SK-N-SH (cell line): ENCODE measurements around the gene MYBBP1A. TPM values are rescaled to one million over a fixed set of nuclear protein-coding genes. Genes with fewer than 3 reads are reported as not detected.

ENCODE experiments used
- CTCF ChIA-PET: fragments of 300-600, 350-600 bp; formaldehyde crosslinking; extraction: SDS; loops from one replicate; lab custom pipeline; 2021; lab: Yijun Ruan, JAX
- POLR2A ChIA-PET: fragments of 350-600 bp; sonication (Branson Sonifier 250); formaldehyde crosslinking; extraction: SDS; loops from one replicate; lab custom pipeline; 2020; ENCODE audit warnings: antibody characterized with exemption, inconsistent platforms; lab: Yijun Ruan, JAX
- DNase-seq: peaks from one replicate; pipeline ENCODE4 v3.0.0; 2012
- H2AFZ ChIP-seq: fragments of 200-600 bp; sonication (generic); 2 replicates; pipeline ENCODE4 v1.8.1; 2016; ENCODE audit warnings: antibody characterized with exemption, mild to moderate bottlenecking, low read depth
- H3F3A ChIP-seq: fragments of 200-600 bp; sonication (generic); replicated peaks from 2 replicates; pipeline ENCODE3; 2016; ENCODE audit warnings: antibody characterized with exemption, mild to moderate bottlenecking; ENCODE audit not compliant: insufficient read depth
- H3K27ac ChIP-seq, 2 experiments: fragments of 200-500 bp in 1 of 2; fragments of 200-600 bp in 1 of 2; sonication (Bioruptor generic) in 1 of 2; sonication (generic), shearing (Covaris generic) in 1 of 2; 2 replicates each; pipeline versions ENCODE4 v1.5.1 to v1.6.1; 2014 to 2016; ENCODE audit warnings: low read depth in 2 of 2, inconsistent platforms in 1 of 2, low read length in 1 of 2, mild to moderate bottlenecking in 1 of 2, mixed read lengths in 1 of 2
- H3K27me3 ChIP-seq: fragments of 200-600 bp; sonication (generic), shearing (Covaris generic); 2 replicates; pipeline ENCODE4 v1.6.1; 2016; ENCODE audit warnings: mixed run types; ENCODE audit not compliant: insufficient read depth
- H3K36me3 ChIP-seq, 2 experiments: fragments of 200-500 bp in 1 of 2; fragments of 200-600 bp in 1 of 2; sonication (Bioruptor generic) in 1 of 2; sonication (generic) in 1 of 2; replicated peaks in 1 of 2; 2 replicates each; pipeline versions ENCODE3 to v1.5.1; 2014 to 2016; ENCODE audit warnings: low read length in 1 of 2, mild to moderate bottlenecking in 1 of 2; ENCODE audit not compliant: insufficient read depth in 2 of 2, control insufficient read depth in 1 of 2
- H3K4me1 ChIP-seq, 2 experiments: fragments of 200-500 bp in 1 of 2; fragments of 200-600 bp in 1 of 2; sonication (Bioruptor generic) in 1 of 2; sonication (generic), shearing (Covaris generic) in 1 of 2; 2 replicates each; pipeline versions ENCODE4 v1.5.1 to v1.6.1; 2014 to 2016; ENCODE audit warnings: low read depth in 1 of 2, low read length in 1 of 2, mixed run types in 1 of 2; ENCODE audit not compliant: insufficient read depth in 2 of 2, control insufficient read depth in 1 of 2
- H3K4me2 ChIP-seq: fragments of 200-600 bp; sonication (generic), shearing (Covaris generic); 2 replicates; pipeline ENCODE4 v1.6.1; 2017; ENCODE audit warnings: mixed run types
- H3K4me3 ChIP-seq, 2 experiments: fragments of 200-500 bp in 1 of 2; fragments of 200-600 bp in 1 of 2; sonication (Bioruptor generic) in 1 of 2; sonication (generic), shearing (Covaris generic) in 1 of 2; 2 replicates each; pipeline versions ENCODE4 v1.5.1 to v1.8.1; 2014 to 2016; ENCODE audit warnings: low read depth in 2 of 2, inconsistent platforms in 1 of 2, low read length in 1 of 2, mild to moderate bottlenecking in 1 of 2, mixed read lengths in 1 of 2, moderate library complexity in 1 of 2
- H3K79me2 ChIP-seq: fragments of 200-600 bp; sonication (generic); 2 replicates; pipeline ENCODE4 v1.8.1; 2017; ENCODE audit warnings: mild to moderate bottlenecking; ENCODE audit not compliant: insufficient read depth
- H3K9ac ChIP-seq: fragments of 200-600 bp; sonication (generic); 2 replicates; pipeline ENCODE4 v1.6.1; 2017; ENCODE audit warnings: mixed run types
- H3K9me2 ChIP-seq: fragments of 200-600 bp; sonication (generic); 2 replicates; pipeline ENCODE4 v1.6.1; 2017; ENCODE audit warnings: mixed run types
- H3K9me3 ChIP-seq: fragments of 200-600 bp; sonication (generic); 2 replicates; pipeline ENCODE4 v1.6.1; 2017; ENCODE audit warnings: mixed run types, mild to moderate bottlenecking, moderate library complexity
- H4K20me1 ChIP-seq: fragments of 200-600 bp; sonication (generic); 2 replicates; pipeline ENCODE4 v1.6.1; 2017; ENCODE audit warnings: mild to moderate bottlenecking, mixed run types; ENCODE audit not compliant: insufficient read depth
- ELF1 ChIP-seq: IDR thresholded peaks from 2 replicates; pipeline ENCODE4 v1.4.0; 2012
- EZH2phosphoT487 ChIP-seq: fragments of 200-600 bp; sonication (generic); IDR thresholded peaks from 2 replicates; pipeline ENCODE4 v1.6.1; 2017; ENCODE audit warnings: low read depth, mixed run types, mild to moderate bottlenecking, antibody characterized with exemption, moderate library complexity, borderline replicate concordance
- FOXJ3 ChIP-seq: sonication (generic); formaldehyde crosslinking; IDR thresholded peaks from 2 replicates; pipeline ENCODE4 v1.5.1; 2020; ENCODE audit warnings: mild to moderate bottlenecking, missing genetic modification reagents
- FOXM1 ChIP-seq: IDR thresholded peaks from 2 replicates; pipeline ENCODE4 v1.4.0; 2012; ENCODE audit warnings: low read depth, mild to moderate bottlenecking
- GABPA ChIP-seq: IDR thresholded peaks from 2 replicates; pipeline ENCODE4 v1.4.0; 2012; ENCODE audit warnings: low read depth, mild to moderate bottlenecking
- JUND ChIP-seq: IDR thresholded peaks from 2 replicates; pipeline ENCODE4 v1.4.0; 2012
- MAX ChIP-seq: IDR thresholded peaks from 2 replicates; pipeline ENCODE4 v1.4.0; 2012; ENCODE audit warnings: low read depth
- MXI1 ChIP-seq: IDR thresholded peaks from 2 replicates; pipeline ENCODE4 v1.6.1; 2012; ENCODE audit warnings: mild to moderate bottlenecking, low read depth, low read length, improper control_type of control experiment
- POLR2AphosphoS5 ChIP-seq: IDR thresholded peaks from 2 replicates; pipeline ENCODE4 v1.6.1; 2012; ENCODE audit warnings: low read depth, low read length
- RFX5 ChIP-seq: IDR thresholded peaks from 2 replicates; pipeline ENCODE4 v1.6.1; 2012; ENCODE audit warnings: mild to moderate bottlenecking, improper control_type of control experiment, low read length
- SIN3A ChIP-seq: IDR thresholded peaks from 2 replicates; pipeline ENCODE4 v1.6.1; 2012; ENCODE audit warnings: low read depth, mild to moderate bottlenecking, low read length, moderate library complexity, borderline replicate concordance
- SMC3 ChIP-seq: IDR thresholded peaks from 2 replicates; pipeline ENCODE4 v1.6.1; 2012; ENCODE audit warnings: low read depth, low read length, improper control_type of control experiment
- TAF1 ChIP-seq: IDR thresholded peaks from 2 replicates; pipeline ENCODE4 v1.6.1; 2012; ENCODE audit warnings: low read depth, mild to moderate bottlenecking, low read length, moderate library complexity, borderline replicate concordance
- TCF12 ChIP-seq: IDR thresholded peaks from 2 replicates; pipeline ENCODE4 v1.4.0; 2012
- USF2 ChIP-seq: fragments of 150-350 bp; IDR thresholded peaks from 2 replicates; pipeline ENCODE4 v1.6.1; 2017; ENCODE audit warnings: antibody characterized with exemption, low read length, low read depth, borderline replicate concordance
- YY1 ChIP-seq: IDR thresholded peaks from 2 replicates; pipeline ENCODE4 v1.4.0; 2012; ENCODE audit warnings: low read depth, mild to moderate bottlenecking
- ZBTB33 ChIP-seq: IDR thresholded peaks from 2 replicates; pipeline ENCODE4 v1.4.0; 2012; ENCODE audit warnings: low read depth, borderline replicate concordance
- WGBS: methylation state at CpG from one replicate; pipeline ENCODE4 v1.1.6; 2017; ENCODE audit warnings: low lambda C conversion rate; 5-methylcytosine and 5-hydroxymethylcytosine counted together
- polyA plus RNA-seq, 3 experiments: library from polyadenylated mRNA; depleted of rRNA; stranded (reverse); fragments of >200 nt; gene quantifications; 2 replicates each; pipeline ENCODE4 v1.2.3, GENCODE V29; 2012
- TF ChIP-seq, protein P1 (sequence below): IDR thresholded peaks from 2 replicates; pipeline ENCODE4 v1.6.1; 2012; ENCODE audit warnings: mild to moderate bottlenecking, low read depth, low read length, moderate library complexity
- TF ChIP-seq, protein P2 (sequence below): fragments of 200-600 bp; sonication (generic); IDR thresholded peaks from 2 replicates; pipeline ENCODE4 v1.6.1; 2017; ENCODE audit warnings: antibody characterized with exemption, mild to moderate bottlenecking, moderate library complexity

Gene MYBBP1A
- polyA plus RNA-seq, 1 of the 3 experiments (the other 2 are of a cell fraction), result 93.0 TPM

DNA sequence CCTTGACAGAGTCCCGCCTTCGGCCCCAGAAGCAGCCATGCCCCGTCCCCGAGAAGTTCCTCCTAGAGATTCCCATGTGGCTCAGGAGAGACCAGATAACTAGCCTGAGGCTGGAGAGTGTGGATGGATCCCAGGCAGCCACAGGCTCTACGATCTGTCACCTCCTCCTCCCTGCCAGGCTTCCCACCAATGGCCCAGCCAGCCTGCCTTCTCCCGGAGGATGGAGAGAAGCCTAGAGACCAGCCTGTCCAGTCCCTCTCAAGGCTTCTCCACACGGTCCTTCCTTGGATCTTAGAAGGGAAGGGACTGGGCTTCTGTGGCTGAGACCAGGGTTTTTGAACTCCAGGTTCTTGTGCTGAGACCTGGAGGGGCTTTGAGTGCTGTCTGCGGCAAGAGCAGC lies 27.5 kb upstream of the MYBBP1A start:
- H3K4me2 ChIP-seq, result no peak overlapping the region
- no peaks in the 10 kb centered on the region for H3F3A ChIP-seq
- no peaks in the 10 kb centered on the region for H3K79me2 ChIP-seq
- no peaks in the 10 kb centered on the region for H4K20me1 ChIP-seq
- H3K36me3 ChIP-seq, result no peaks in the 10 kb centered on the region
- peaks cover 0 to 12% of the 10 kb centered on the region in 2 experiments; a peak in 1 of 4 replicates for H3K4me1 ChIP-seq
- no peak overlapping the region for H3K4me3 ChIP-seq
- H3K9me3 ChIP-seq, result no peaks in the 10 kb centered on the region
- no peak overlapping the region for H3K9ac ChIP-seq
- WGBS, result 36% methylated on average over 7 of the region's 8 CpGs
- H3K27ac ChIP-seq, result no peak overlapping the region
- H3K27me3 ChIP-seq, result peaks cover 55% of the 10 kb centered on the region
- no peaks in the 10 kb centered on the region for H3K9me2 ChIP-seq
- TF ChIP-seq SMC3 (no peak), MXI1 (no peak), JUND (no peak), YY1 (no peak), TCF12 (no peak), TAF1 (no peak), ELF1 (no peak), ZBTB33 (no peak), POLR2AphosphoS5 (no peak), FOXM1 (no peak), MAX (no peak), FOXJ3 (CRISPR knock-in tag) (no peak), USF2 (no peak), RFX5 (no peak), GABPA (no peak), EZH2phosphoT487 (no peak), SIN3A (no peak)
- TF ChIP-seq, protein P1, sequence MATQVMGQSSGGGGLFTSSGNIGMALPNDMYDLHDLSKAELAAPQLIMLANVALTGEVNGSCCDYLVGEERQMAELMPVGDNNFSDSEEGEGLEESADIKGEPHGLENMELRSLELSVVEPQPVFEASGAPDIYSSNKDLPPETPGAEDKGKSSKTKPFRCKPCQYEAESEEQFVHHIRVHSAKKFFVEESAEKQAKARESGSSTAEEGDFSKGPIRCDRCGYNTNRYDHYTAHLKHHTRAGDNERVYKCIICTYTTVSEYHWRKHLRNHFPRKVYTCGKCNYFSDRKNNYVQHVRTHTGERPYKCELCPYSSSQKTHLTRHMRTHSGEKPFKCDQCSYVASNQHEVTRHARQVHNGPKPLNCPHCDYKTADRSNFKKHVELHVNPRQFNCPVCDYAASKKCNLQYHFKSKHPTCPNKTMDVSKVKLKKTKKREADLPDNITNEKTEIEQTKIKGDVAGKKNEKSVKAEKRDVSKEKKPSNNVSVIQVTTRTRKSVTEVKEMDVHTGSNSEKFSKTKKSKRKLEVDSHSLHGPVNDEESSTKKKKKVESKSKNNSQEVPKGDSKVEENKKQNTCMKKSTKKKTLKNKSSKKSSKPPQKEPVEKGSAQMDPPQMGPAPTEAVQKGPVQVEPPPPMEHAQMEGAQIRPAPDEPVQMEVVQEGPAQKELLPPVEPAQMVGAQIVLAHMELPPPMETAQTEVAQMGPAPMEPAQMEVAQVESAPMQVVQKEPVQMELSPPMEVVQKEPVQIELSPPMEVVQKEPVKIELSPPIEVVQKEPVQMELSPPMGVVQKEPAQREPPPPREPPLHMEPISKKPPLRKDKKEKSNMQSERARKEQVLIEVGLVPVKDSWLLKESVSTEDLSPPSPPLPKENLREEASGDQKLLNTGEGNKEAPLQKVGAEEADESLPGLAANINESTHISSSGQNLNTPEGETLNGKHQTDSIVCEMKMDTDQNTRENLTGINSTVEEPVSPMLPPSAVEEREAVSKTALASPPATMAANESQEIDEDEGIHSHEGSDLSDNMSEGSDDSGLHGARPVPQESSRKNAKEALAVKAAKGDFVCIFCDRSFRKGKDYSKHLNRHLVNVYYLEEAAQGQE, result no peak
- TF ChIP-seq, protein P2, sequence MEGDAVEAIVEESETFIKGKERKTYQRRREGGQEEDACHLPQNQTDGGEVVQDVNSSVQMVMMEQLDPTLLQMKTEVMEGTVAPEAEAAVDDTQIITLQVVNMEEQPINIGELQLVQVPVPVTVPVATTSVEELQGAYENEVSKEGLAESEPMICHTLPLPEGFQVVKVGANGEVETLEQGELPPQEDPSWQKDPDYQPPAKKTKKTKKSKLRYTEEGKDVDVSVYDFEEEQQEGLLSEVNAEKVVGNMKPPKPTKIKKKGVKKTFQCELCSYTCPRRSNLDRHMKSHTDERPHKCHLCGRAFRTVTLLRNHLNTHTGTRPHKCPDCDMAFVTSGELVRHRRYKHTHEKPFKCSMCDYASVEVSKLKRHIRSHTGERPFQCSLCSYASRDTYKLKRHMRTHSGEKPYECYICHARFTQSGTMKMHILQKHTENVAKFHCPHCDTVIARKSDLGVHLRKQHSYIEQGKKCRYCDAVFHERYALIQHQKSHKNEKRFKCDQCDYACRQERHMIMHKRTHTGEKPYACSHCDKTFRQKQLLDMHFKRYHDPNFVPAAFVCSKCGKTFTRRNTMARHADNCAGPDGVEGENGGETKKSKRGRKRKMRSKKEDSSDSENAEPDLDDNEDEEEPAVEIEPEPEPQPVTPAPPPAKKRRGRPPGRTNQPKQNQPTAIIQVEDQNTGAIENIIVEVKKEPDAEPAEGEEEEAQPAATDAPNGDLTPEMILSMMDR, result no peak
- H2AFZ ChIP-seq, result no peak overlapping the region
- POLR2A ChIA-PET, result no interaction called here
- no peak for DNase-seq
- CTCF ChIA-PET, result interaction anchor here (1.0 to 6.8 kb wide), 6 partner anchors 14 to 321 kb away, joined by 3 to 74 read pairs (median 5); no protein-coding TSS in a partner anchor
